Measurements from ENCODE around the gene GRID1. TPM values are rescaled to one million over a fixed set of nuclear protein-coding genes. Genes with fewer than 3 reads are reported as not detected.

Gene GRID1
- total and polyA plus RNA-seq, 10 donors: 0.06 to 0.42 (median 0.15) TPM; not detected in 4

DNA sequence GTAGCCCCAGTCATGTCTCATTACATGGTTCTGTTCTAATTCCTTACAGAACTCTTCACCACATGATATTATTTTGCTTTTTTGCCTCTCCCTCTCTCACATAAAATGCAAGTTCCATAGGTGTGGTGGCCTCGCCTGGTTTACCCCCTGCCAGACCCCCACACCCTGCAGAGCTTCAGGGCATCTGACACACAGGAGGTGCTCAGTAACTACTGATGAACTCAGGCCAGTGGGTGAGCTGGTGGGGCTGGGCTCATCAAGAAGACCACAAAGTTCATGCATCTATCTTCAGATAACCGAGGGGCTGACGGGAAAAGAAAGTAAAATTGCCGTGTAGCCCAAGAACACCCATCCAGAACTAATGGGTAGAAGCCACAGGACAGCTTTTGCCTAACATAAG, 253.1 kb downstream of the GRID1 start:
- no peak overlapping the region for H3K4me3 ChIP-seq
- H3K27ac ChIP-seq: no peak overlapping the region
- TF ChIP-seq, protein P1, sequence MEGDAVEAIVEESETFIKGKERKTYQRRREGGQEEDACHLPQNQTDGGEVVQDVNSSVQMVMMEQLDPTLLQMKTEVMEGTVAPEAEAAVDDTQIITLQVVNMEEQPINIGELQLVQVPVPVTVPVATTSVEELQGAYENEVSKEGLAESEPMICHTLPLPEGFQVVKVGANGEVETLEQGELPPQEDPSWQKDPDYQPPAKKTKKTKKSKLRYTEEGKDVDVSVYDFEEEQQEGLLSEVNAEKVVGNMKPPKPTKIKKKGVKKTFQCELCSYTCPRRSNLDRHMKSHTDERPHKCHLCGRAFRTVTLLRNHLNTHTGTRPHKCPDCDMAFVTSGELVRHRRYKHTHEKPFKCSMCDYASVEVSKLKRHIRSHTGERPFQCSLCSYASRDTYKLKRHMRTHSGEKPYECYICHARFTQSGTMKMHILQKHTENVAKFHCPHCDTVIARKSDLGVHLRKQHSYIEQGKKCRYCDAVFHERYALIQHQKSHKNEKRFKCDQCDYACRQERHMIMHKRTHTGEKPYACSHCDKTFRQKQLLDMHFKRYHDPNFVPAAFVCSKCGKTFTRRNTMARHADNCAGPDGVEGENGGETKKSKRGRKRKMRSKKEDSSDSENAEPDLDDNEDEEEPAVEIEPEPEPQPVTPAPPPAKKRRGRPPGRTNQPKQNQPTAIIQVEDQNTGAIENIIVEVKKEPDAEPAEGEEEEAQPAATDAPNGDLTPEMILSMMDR (IDR thresholded peaks at IDR 0.05 in 8 of 11, conservative IDR thresholded peaks at IDR 0.05 in 3 of 11): no peak
- no peak for TF ChIP-seq POLR2AphosphoS5 (IDR thresholded peaks at IDR 0.05)
- H3K4me1 ChIP-seq: no peaks in the 10 kb centered on the region
- WGBS, 5 donors: 71 to 98% (median 86%) methylated on average over 4 of the region's 4 CpGs
- no peaks in the 10 kb centered on the region for H3K36me3 ChIP-seq
- peak; percentile 33 for DNase-seq
- no peaks in the 10 kb centered on the region for H3K9me3 ChIP-seq
- H3K27me3 ChIP-seq (replicated peaks in 1 of 7): peaks cover 0 to 13% (median 0%) of the 10 kb centered on the region in 7 donors
- intact Hi-C loops (cut with DNase I; ENCODE audit: low total_unique reads): no loop called here

DNA sequence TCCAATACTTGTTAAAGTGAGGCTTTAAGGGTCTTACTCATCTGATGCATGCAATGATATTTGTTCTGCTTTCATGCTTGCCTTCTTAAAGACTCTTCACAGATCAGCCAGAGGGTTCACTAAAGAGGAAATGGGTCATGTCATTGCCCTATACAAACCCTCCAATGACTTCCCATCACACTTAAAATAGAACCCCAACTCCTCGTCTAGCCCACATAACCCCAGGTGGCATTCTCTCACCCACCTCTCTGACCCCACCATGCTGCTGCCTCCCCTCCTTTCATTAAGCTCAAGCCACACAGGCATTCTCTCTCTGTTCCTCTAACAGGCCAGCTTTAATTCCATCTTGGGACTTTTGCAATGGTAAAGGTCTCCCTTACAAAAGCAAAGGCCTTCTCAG, 253.6 kb downstream of the GRID1 start:
- DNase-seq: no peak
- no peaks in the 10 kb centered on the region for H3K9me3 ChIP-seq
- TF ChIP-seq POLR2AphosphoS5 (IDR thresholded peaks at IDR 0.05) (no peak), POLR2A (IDR thresholded peaks at IDR 0.05) (no peak)
- TF ChIP-seq, protein P1 (IDR thresholded peaks at IDR 0.05 in 8 of 11, conservative IDR thresholded peaks at IDR 0.05 in 3 of 11): no peak
- H3K27ac ChIP-seq: no peak overlapping the region
- WGBS, 5 donors: 0 to 13% (median 8%) methylated on average over 1 of the region's 1 CpG
- no peak overlapping the region for H3K4me3 ChIP-seq
- no peaks in the 10 kb centered on the region for H3K36me3 ChIP-seq
- H3K27me3 ChIP-seq (replicated peaks in 1 of 7): peaks cover 0 to 13% (median 0%) of the 10 kb centered on the region in 7 donors
- H3K4me1 ChIP-seq: no peaks in the 10 kb centered on the region
- intact Hi-C loops (cut with DNase I; ENCODE audit: low total_unique reads): no loop called here

DNA sequence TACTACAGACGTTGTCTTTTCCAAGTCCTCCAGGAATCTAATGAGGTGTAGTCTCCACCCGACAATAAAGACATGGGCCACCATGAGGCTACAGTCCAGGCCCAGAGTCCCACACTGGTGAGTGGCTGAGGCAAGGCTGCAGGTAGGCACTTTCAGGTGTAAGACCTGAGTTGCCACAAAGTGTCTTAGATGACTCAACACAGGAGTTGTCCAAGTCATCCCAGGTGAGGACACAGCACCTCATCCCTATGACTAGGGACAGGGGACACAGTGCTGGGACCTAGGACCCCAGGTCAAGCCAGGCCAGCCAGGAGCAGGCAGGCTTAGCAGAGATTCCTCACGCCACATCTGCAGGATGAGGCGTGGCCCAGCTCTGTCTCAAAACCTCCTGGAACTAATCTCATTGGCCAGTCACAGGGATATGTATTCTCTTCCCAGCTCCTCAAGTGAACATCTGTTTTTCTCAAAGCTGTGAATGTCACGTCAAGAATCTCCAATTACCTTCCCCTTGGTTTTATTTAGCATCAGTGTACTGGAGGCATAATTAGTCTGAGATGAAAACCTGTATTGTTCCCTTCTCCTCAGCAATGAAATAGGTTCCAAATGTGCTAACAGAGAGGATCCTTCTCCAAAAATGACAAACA, 254.6 kb downstream of the GRID1 start:
- H3K27ac ChIP-seq: no peak overlapping the region
- intact Hi-C loops (cut with DNase I; ENCODE audit: low total_unique reads): no loop called here
- H3K27me3 ChIP-seq (replicated peaks in 1 of 7): peaks cover 0 to 13% (median 0%) of the 10 kb centered on the region in 7 donors
- TF ChIP-seq, protein P1 (IDR thresholded peaks at IDR 0.05 in 8 of 11, conservative IDR thresholded peaks at IDR 0.05 in 3 of 11): no peak
- WGBS, 5 donors: 59 to 72% (median 61%) methylated on average over 5 of the region's 5 CpGs
- no peaks in the 10 kb centered on the region for H3K4me1 ChIP-seq
- no peak overlapping the region for H3K4me3 ChIP-seq
- no peaks in the 10 kb centered on the region for H3K9me3 ChIP-seq
- H3K36me3 ChIP-seq: no peaks in the 10 kb centered on the region
- DNase-seq: peak; percentile 48

DNA sequence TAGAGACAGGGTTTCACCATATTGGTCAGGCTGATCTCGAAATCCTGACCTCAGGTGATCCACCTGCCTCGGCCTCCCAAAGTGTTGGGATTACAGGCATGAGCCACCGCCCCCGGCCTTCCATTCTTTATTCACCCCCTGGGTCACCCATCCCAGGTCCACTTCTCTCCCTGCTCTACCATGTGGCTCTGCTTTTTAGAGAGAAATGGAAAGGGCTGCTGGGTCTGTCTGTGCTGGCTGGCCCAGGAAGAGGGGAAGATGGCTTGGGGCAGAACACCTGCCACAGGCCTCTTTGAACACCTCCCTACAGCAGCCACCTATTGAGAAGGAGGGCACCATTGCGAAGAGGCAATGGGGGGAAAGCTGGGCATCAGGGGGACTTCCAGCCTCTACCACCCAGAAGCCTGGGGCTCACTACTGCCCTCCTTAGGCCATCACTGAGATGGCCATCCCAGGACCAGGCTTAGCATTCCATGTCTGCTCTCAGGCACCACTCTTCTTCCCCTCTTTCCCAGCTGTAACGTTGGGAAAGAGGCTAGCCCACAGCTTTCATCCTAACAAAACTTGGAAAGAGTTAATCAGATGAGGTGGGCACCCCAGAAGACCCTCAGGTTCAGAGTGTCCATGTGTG, 256.3 kb downstream of the GRID1 start:
- Histone ChIP-seq H3K4me3 (no peak overlapping the region), H3K27ac (no peak overlapping the region), H3K9me3 (no peaks in the 10 kb centered on the region), H3K27me3 (replicated peaks in 1 of 7) (peaks cover 0 to 13% (median 0%) of the 10 kb centered on the region in 7 donors), H3K36me3 (no peaks in the 10 kb centered on the region), H3K4me1 (no peaks in the 10 kb centered on the region)
- TF ChIP-seq, protein P1 (IDR thresholded peaks at IDR 0.05 in 8 of 11, conservative IDR thresholded peaks at IDR 0.05 in 3 of 11): no peak
- TF ChIP-seq POLR2A (IDR thresholded peaks at IDR 0.05) (no peak), POLR2AphosphoS5 (IDR thresholded peaks at IDR 0.05) (no peak)
- intact Hi-C loops (cut with DNase I; ENCODE audit: low total_unique reads): no loop called here
- peak; percentile 42 for DNase-seq
- 72 to 80% (median 76%) methylated on average over 6 of the region's 6 CpGs for WGBS, 5 donors
